HG02840 (cell line): ENCODE results near the gene IFNGR2.
"Not testable (repeated sequence)": the region's sequence is repeated elsewhere in the genome, so short reads cannot be mapped to it uniquely, and the experiment has no call there.

Experiments used
- ATAC-seq: cut with Tn5 transposase; IDR thresholded peaks from one replicate; pipeline ENCODE4 v1.9.1; 2021; ENCODE audit warnings: mild to moderate bottlenecking, moderate library complexity, moderate number of reproducible peaks; ENCODE audit not compliant: unreplicated experiment, low FRiP score

IFNGR2 gene

DNA sequence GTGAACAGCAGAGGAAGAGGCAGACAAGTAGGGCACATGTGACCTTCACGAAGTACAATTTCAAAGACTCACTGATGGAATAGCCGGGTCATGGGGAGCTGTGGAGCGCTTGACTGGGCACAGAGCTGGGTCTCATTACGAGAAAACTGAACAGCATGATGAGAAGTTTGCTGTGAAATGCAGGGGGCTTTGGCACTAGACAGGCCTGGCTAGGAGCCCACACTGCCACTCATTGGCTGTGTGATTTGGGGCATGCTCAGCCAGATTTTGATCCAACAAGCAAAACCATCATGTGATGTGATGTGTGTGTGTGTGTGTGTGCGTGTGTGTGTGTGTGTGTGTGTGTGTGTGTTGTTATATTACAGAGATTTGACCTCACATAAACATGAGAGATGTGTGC lies 4.9 kb upstream of the IFNGR2 start:
- no peak for ATAC-seq

- no peak for ATAC-seq
These were observed 1.6 kb upstream of the IFNGR2 start for GRCh38 chr21:33401630-33401992.

DNA sequence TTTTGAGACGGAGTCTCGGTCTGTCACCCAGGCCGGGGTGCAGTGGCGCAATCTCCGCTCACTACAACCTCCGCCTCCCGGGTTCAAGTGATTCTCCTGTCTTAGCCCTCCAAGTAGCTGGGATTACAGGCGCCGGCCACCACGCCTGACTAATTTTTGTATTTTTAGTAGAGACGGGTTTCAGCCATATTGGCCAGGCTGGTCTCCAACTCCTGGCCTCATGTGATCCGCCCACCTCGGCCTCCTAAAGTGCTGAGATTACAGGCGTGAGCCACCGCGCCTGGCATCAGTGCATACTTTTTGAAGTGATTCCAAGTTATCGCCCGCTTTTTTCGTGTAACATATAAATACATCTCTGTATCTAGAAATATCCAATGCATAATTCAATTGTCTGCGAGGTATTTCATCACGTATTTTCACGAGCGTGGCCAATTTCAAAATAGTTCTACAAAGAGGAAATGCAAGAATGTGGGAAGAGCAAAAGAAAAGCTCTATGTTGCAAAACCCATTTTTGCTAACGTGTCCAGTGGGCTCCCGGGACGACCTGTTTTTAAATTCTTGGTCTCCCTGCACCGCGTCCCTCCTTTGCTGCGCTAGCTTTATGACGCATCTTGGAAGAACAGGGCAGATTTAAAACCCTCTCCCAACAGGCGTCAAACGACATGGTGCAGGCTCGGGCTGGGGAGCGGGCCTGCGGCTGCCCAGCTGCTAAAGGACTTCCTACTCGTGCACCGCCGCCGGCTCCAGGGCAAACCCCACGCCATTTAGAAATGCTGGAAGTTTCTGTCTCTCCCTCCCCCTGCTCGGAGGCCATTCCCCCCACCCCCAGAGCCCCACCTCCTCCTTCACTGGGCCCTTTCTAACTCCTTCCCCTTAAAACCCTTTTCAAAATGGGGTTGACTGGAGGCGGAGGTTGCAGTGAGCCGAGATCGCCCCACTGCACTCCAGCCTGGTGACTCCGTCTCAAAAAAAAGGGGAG lies 923 bp upstream of the IFNGR2 start:
- no peak for ATAC-seq

GRCh38 chr21:33403786-33404585 lies 773 bp downstream of the IFNGR2 start:
- no peak for ATAC-seq

DNA sequence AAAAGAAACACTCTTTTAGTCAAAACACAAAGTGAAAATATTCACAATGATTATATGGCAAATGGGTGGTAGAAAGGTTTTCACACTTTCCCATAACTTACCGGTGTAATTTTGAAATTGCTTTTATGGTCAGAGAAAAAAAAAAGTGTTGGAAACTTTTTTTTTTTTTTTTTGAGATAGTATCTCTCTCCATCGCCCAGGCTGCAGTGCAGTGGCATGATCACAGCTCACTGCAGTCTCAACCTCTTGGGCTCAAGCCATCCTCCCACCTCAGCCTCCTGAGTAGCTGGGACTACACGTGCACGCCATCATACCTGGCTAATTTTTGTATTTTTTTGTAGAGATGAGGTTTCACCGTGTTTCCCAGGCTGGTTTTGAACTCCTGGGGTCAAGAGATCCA lies 3.3 kb downstream of the IFNGR2 start:
- no peak for ATAC-seq

- no peak for ATAC-seq
These were observed 8.8 kb downstream of the IFNGR2 start for GRCh38 chr21:33411949-33412430.

DNA sequence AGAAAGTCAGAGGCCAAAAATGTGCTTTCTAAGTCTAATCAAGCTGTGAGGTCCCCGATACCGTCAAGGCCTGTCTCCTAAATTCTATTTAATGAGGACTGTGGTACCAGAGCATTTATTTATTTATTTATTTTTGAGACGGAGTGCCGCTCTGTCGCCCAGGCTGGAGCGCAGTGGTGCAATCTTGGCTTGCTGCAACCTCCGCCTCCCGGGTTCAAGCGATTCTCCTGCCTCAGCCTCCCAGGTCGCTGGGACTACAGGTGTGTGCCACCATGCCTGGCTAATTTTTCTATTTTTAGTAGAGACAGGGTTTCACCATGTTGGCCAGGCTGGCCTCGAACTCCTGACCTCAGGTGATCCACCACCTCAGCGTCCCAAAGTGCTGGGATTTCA lies 9.2 kb downstream of the IFNGR2 start:
- ATAC-seq, result not testable (repeated sequence)

GRCh38 chr21:33412832-33413519 lies 9.8 kb downstream of the IFNGR2 start:
- no peak for ATAC-seq

- ATAC-seq, result no peak
These were observed 10.9 kb downstream of the IFNGR2 start for GRCh38 chr21:33414068-33414467.

- no peak for ATAC-seq
These were observed 11.7 kb downstream of the IFNGR2 start for GRCh38 chr21:33414926-33415325.

DNA sequence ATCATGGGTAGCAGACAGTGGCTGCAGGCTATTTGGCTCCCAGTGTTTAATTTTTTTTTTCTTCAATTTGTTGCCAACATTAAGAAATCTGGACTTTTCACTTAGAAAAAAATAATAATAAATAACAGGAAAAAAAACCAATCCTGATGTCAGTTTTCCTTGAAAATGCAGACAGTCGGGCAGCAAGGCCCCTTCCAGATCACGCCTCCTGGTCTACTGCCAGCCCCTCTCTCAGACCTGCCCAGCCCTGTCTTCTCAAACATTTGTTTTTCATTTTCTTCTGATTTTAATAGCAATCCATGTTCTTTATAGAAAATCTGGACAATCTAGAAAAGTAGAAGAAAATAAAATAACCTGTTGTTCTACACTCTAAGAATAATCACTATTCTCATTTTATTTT lies 15.5 kb downstream of the IFNGR2 start:
- ATAC-seq, result no peak

- no peak for ATAC-seq
These were observed 16.4 kb downstream of the IFNGR2 start for GRCh38 chr21:33419538-33420123.

DNA sequence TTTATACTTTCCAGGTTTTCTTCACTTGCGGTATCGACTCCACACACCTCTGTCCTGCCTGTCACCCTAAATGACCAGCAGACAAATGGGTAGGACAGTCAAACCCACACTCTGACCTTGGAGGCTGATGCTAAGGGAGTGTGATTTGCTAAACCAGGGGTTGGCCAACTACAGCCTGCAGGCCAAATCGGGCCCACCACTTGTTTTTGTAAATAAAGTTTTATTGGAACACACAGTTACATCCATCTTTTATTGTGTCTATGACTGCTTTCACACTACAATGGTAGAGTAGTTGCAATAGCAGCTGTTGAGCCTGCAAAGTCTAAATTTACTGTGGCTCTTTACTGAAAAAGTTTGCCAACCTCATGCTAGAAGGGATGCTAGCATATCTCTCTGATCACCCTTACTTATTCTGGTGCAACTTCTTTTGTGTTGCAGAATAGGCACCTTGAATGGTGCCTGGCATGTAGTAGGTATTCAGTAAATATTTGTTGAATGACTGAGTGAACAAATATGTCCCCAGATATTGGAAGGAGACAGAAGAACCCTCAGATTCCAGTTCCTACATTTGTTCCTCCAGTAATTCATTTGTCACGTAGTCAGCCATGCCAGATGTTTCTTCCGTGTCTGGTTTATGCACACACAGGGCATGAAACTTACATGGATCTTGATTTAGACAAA lies 18.6 kb downstream of the IFNGR2 start:
- ATAC-seq, result no peak

GRCh38 chr21:33424214-33424613 lies 21.0 kb downstream of the IFNGR2 start:
- no peak for ATAC-seq

DNA sequence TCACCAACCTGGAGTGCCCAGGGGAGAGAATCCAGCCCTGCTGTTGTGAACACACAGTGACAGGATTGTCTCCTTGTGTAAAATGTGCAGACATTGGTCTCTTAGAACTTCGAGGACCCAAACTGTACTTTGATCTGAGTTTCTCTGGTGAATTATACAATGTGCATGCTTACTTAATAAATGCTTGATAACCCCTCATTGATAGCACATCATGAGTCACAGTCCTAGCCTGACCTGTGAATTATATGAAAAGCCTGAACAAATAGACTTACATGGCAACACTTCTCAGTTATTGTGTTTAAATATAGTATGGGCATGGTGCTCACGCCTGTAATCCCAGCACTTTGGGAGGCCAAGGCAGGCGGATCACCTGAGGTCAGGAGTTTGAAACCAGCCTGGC lies 22.6 kb downstream of the IFNGR2 start:
- ATAC-seq, result no peak

GRCh38 chr21:33427051-33427450 lies 23.8 kb downstream of the IFNGR2 start:
- no peak for ATAC-seq

GRCh38 chr21:33428669-33429068 lies 25.5 kb downstream of the IFNGR2 start:
- no peak for ATAC-seq

DNA sequence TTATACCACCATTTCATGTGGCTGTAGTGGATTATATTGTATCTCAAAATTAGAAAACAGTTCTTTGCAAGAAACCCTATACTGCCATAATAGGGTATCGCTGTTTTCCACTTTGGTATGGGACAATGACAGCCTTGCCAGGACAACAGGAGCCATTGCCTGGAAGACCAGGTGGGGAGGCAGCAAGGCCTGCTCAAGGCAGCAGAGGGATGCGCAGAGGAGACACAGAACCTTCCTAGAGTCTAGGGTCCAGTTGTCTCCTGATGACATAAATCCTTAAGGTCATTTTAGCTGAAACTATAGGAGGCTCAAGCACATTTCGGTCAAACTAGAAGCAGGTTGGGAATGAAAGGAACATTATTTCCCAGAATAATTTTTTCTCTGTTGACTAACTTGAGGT lies 27.6 kb downstream of the IFNGR2 start:
- ATAC-seq, result no peak

GRCh38 chr21:33432496-33432895 lies 29.3 kb downstream of the IFNGR2 start:
- ATAC-seq, result no peak

GRCh38 chr21:33433001-33433400 lies 29.8 kb downstream of the IFNGR2 start:
- no peak for ATAC-seq
